Measurements from ENCODE around the gene C10orf62.

C10orf62 gene

GRCh38 chr10:97589479-97589878, at the start of gene C10orf62:
Gene C10orf62, plus strand, starts transcription at chr10:97589721. Its CDS starts 177 bp downstream, at chr10:97589898.
- no peak within 1 kb of the TSS for H3K9ac ChIP-seq (ENCODE audit: low read length)
- H3K4me3 ChIP-seq (ENCODE audit: low read length): no peak within 1 kb of the TSS
- no peaks in the 10 kb centered on the region for H3K9me3 ChIP-seq (ENCODE audit: control insufficient read depth, low read length)
- no peaks in the 10 kb centered on the region for H3K4me1 ChIP-seq (ENCODE audit: control insufficient read depth, insufficient read depth, low read length)
- no peaks in the 10 kb centered on the region for H3K27me3 ChIP-seq (ENCODE audit: control insufficient read depth, insufficient read depth, low read length)
- H3K36me3 ChIP-seq (ENCODE audit: control insufficient read depth, insufficient read depth, low read length): no peaks in the 10 kb centered on the region

DNA sequence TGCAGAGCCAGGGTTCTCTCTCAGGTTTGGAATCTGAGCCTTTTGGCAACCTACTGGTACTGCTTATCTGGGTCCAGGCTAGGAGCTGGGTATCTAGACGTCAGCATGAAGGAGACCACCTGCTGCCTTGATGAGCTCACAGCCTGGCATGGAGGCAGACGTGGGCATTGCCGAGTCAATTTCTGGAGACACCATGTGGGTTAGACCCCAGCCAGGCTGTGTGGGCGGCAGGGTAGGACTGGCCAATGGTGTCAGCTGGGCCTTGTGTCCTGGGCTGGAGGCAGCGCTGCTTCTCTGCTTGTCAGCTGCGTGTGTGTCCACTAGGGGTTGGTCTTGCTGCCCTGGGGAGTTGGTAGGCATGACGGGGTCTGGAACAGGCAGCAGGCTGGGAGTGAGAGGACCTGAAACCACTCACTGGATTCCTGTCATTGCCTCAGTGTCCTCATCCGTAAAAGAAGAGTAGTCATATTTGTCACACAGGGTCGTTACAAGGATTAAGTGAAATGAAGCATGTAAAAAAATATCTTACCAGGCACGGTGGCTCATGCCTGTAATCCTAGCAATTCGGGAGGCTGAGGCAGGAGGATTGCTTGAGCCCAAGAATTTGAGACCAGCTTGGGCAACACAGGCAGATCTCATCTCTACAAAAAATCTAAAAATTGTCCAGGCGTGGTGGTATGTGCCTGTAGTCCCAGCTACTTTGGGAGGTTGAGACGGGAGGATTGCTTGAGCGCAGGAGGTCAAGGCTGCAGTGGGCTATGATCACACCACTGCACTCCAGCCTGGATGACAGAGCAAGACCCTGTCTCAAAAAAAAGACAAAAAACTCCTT, 48.6 kb upstream of the C10orf62 start:
- Histone ChIP-seq H3K9me3 (ENCODE audit: control insufficient read depth, low read length) (no peaks in the 10 kb centered on the region), H3K27me3 (ENCODE audit: control insufficient read depth, insufficient read depth, low read length) (no peaks in the 10 kb centered on the region), H3K4me1 (ENCODE audit: control insufficient read depth, insufficient read depth, low read length) (peaks cover 21% of the 10 kb centered on the region), H3K36me3 (ENCODE audit: control insufficient read depth, insufficient read depth, low read length) (no peaks in the 10 kb centered on the region), H3K4me3 (ENCODE audit: low read length) (no peak overlapping the region), H3K9ac (ENCODE audit: low read length) (no peak overlapping the region)

DNA sequence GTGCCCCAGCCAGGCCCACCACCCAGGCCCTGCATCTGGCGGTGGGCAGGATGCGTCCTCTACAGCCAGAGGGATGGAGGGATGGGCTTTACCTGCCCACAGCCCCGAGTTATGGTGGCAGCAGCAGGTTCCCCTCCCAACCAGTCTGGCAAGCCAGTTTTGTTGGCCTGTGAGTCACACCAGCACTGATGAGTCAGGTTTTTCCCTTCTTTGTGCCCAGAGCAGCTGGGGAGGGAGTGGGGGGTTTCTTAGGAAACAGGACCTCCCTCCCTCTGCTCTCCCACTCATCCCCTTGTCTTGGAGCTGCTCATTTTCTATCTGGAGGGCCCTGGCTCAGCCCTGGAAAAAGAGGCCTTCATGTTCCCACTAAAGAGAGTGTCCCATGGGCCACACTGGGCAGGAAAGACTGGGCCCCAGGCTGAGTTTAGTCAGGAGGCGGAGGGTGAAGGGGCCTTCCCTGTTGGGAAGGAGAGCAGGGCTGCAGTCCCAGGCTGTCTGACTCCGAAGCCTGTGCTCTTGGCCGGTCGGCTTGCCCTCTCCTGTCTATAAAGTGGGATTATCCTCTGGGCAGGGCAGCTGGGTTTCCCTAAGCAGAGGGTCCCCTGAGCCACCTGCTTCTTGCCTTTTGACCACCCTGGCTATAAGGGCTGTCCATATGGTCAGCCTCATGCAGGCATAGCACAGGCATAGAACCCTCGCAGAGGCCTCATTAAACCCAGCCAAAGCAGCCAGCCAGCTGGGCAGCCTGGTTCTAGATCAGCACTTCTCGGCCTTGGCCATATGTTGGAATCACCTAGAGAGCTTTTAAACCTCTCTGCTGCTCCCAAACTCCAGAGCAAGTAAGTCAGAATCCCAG, 47.1 kb upstream of the C10orf62 start:
- Histone ChIP-seq H3K9ac (ENCODE audit: low read length) (no peak overlapping the region), H3K9me3 (ENCODE audit: control insufficient read depth, low read length) (no peaks in the 10 kb centered on the region), H3K4me3 (ENCODE audit: low read length) (no peak overlapping the region), H3K36me3 (ENCODE audit: control insufficient read depth, insufficient read depth, low read length) (no peaks in the 10 kb centered on the region), H3K27me3 (ENCODE audit: control insufficient read depth, insufficient read depth, low read length) (no peaks in the 10 kb centered on the region), H3K4me1 (ENCODE audit: control insufficient read depth, insufficient read depth, low read length) (peaks cover 21% of the 10 kb centered on the region)

- Histone ChIP-seq H3K36me3 (ENCODE audit: control insufficient read depth, insufficient read depth, low read length) (no peaks in the 10 kb centered on the region), H3K9ac (ENCODE audit: low read length) (no peak overlapping the region), H3K9me3 (ENCODE audit: control insufficient read depth, low read length) (no peaks in the 10 kb centered on the region), H3K4me3 (ENCODE audit: low read length) (no peak overlapping the region), H3K4me1 (ENCODE audit: control insufficient read depth, insufficient read depth, low read length) (peaks cover 21% of the 10 kb centered on the region), H3K27me3 (ENCODE audit: control insufficient read depth, insufficient read depth, low read length) (no peaks in the 10 kb centered on the region)
Observed at GRCh38 chr10:97543025-97543546, 46.4 kb upstream of the C10orf62 start.

GRCh38 chr10:97546456-97547270, 42.9 kb upstream of the C10orf62 start:
- Histone ChIP-seq H3K4me1 (ENCODE audit: control insufficient read depth, insufficient read depth, low read length) (peaks cover 27% of the 10 kb centered on the region), H3K9me3 (ENCODE audit: control insufficient read depth, low read length) (no peaks in the 10 kb centered on the region), H3K9ac (ENCODE audit: low read length) (no peak overlapping the region), H3K4me3 (ENCODE audit: low read length) (no peak overlapping the region), H3K27me3 (ENCODE audit: control insufficient read depth, insufficient read depth, low read length) (no peaks in the 10 kb centered on the region), H3K36me3 (ENCODE audit: control insufficient read depth, insufficient read depth, low read length) (no peaks in the 10 kb centered on the region)

DNA sequence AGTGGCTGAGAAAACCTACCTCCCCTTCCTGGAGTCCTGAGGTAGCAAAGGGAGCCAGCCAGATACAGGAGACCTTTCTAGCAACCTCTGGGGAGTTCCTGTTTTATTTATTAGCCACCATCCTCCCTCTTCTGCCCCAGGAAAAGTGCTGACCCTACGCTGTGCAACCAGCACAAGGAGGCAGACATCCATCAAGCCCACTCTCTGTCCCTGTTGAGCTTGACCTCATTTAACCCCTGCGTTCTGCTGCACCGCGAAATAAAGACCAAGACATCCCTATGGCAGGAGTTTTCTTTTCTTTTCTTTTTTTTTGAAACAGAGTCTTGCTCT, 42.3 kb upstream of the C10orf62 start:
- H3K4me1 ChIP-seq (ENCODE audit: control insufficient read depth, insufficient read depth, low read length): peaks cover 22% of the 10 kb centered on the region
- H3K4me3 ChIP-seq (ENCODE audit: low read length): no peak overlapping the region
- H3K36me3 ChIP-seq (ENCODE audit: control insufficient read depth, insufficient read depth, low read length): no peaks in the 10 kb centered on the region
- H3K9me3 ChIP-seq (ENCODE audit: control insufficient read depth, low read length): no peaks in the 10 kb centered on the region
- H3K9ac ChIP-seq (ENCODE audit: low read length): no peak overlapping the region
- no peaks in the 10 kb centered on the region for H3K27me3 ChIP-seq (ENCODE audit: control insufficient read depth, insufficient read depth, low read length)

DNA sequence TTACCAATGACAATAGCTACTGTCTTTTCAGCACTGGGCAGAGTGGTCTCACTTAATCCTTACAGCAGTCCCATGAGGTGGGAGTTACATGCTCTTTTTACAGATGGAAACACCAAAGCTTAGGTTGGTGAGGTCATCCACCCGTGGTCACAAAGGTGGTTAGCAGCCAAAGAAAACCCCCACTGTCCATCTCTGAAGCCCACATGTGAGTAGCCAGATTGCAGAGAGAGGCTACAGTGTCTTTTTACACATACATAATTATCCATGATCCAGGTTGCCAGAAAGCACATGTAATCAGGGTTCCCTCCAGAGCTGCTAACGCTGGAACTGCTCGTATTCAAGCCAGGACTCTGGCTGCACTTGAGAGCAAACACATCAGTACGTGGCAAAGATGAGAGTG, 41.6 kb upstream of the C10orf62 start:
- Histone ChIP-seq H3K4me1 (ENCODE audit: control insufficient read depth, insufficient read depth, low read length) (peaks cover 14% of the 10 kb centered on the region), H3K9ac (ENCODE audit: low read length) (no peak overlapping the region), H3K27me3 (ENCODE audit: control insufficient read depth, insufficient read depth, low read length) (no peaks in the 10 kb centered on the region), H3K9me3 (ENCODE audit: control insufficient read depth, low read length) (no peaks in the 10 kb centered on the region), H3K4me3 (ENCODE audit: low read length) (no peak overlapping the region), H3K36me3 (ENCODE audit: control insufficient read depth, insufficient read depth, low read length) (no peaks in the 10 kb centered on the region)

- Histone ChIP-seq H3K4me1 (ENCODE audit: control insufficient read depth, insufficient read depth, low read length) (peaks cover 9% of the 10 kb centered on the region), H3K27me3 (ENCODE audit: control insufficient read depth, insufficient read depth, low read length) (no peaks in the 10 kb centered on the region), H3K9me3 (ENCODE audit: control insufficient read depth, low read length) (no peaks in the 10 kb centered on the region), H3K4me3 (ENCODE audit: low read length) (no peak overlapping the region), H3K9ac (ENCODE audit: low read length) (no peak overlapping the region), H3K36me3 (ENCODE audit: control insufficient read depth, insufficient read depth, low read length) (no peaks in the 10 kb centered on the region)
Observed at GRCh38 chr10:97548828-97549455, 40.6 kb upstream of the C10orf62 start.

GRCh38 chr10:97549587-97550322, 39.8 kb upstream of the C10orf62 start:
- H3K4me1 ChIP-seq (ENCODE audit: control insufficient read depth, insufficient read depth, low read length): peaks cover 9% of the 10 kb centered on the region
- no peaks in the 10 kb centered on the region for H3K36me3 ChIP-seq (ENCODE audit: control insufficient read depth, insufficient read depth, low read length)
- H3K9ac ChIP-seq (ENCODE audit: low read length): peak overlapping the region; percentile 2
- H3K4me3 ChIP-seq (ENCODE audit: low read length): no peak overlapping the region
- no peaks in the 10 kb centered on the region for H3K9me3 ChIP-seq (ENCODE audit: control insufficient read depth, low read length)
- no peaks in the 10 kb centered on the region for H3K27me3 ChIP-seq (ENCODE audit: control insufficient read depth, insufficient read depth, low read length)

DNA sequence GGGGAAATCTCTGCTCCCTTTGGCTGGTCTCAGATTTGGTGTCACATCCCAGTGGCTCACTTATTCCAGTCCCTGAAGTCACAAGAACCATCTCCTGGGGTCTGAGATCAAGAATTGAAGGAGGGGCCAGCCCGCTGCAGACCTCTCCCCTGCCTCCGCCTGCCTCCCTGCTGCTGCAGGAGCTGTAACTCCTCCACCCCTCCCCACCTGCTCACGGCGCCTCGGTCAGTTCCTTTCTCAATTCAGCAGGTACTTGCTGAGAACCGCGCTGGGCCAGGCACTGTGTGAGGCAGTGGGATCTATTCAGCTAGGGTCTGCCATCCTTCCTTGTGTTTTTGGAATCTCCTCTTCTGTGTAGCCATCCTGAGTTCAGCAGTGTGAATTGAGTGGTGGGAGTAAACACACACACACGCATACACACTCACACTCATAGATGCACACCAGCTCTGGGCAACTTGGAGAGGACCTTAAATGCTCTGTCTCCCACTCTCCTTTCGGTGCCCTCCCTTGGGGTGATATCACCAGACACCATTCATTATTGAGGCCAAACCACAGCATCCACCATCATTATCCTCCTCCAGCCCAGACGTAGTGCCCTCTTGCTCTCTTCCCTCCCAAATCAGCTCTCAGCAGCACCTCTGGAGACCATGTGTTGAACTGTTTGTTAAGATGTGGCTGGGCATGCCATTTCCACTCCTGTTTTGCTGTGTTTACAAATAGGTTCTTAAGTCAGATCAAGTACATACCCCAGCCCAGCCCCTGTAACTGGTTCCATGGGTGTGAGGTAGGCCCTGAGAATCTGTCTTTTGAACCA, 39.0 kb upstream of the C10orf62 start:
- H3K4me1 ChIP-seq (ENCODE audit: control insufficient read depth, insufficient read depth, low read length): peaks cover 9% of the 10 kb centered on the region
- H3K9ac ChIP-seq (ENCODE audit: low read length): peak overlapping the region; percentile 2

More for the DNA sequence above, 39.0 kb upstream of the C10orf62 start:
- Histone ChIP-seq H3K9me3 (ENCODE audit: control insufficient read depth, low read length) (no peaks in the 10 kb centered on the region), H3K4me3 (ENCODE audit: low read length) (no peak overlapping the region), H3K36me3 (ENCODE audit: control insufficient read depth, insufficient read depth, low read length) (no peaks in the 10 kb centered on the region), H3K27me3 (ENCODE audit: control insufficient read depth, insufficient read depth, low read length) (no peaks in the 10 kb centered on the region)

All from mucosa of stomach (tissue), 1 donor.